GM21619 (cell line): ENCODE data around the gene DMKN.

Experiments
- ATAC-seq: cut with Tn5 transposase; IDR thresholded peaks from one replicate; pipeline ENCODE4 v1.9.1; 2021; ENCODE audit not compliant: unreplicated experiment

The DMKN gene

GRCh38 chr19:35513628-35514281, at the start of gene DMKN:
DMKN (minus strand) TSS chr19:35513649; CDS start chr19:35513475, 174 bp downstream.
- no peak for ATAC-seq

GRCh38 chr19:35562776-35563175, 49.3 kb upstream of the DMKN start:
- ATAC-seq: no peak

- ATAC-seq: no peak
These were observed 48.9 kb upstream of the DMKN start for GRCh38 chr19:35562336-35562735.

- ATAC-seq: no peak
These were observed 48.0 kb upstream of the DMKN start for GRCh38 chr19:35561436-35561835.

- ATAC-seq: no peak
These were observed 47.2 kb upstream of the DMKN start for GRCh38 chr19:35560677-35561076.

- ATAC-seq: no peak
These were observed 46.8 kb upstream of the DMKN start for GRCh38 chr19:35560271-35560670.

- no peak for ATAC-seq
These were observed 46.3 kb upstream of the DMKN start for GRCh38 chr19:35559781-35560180.

GRCh38 chr19:35559281-35559659, 45.8 kb upstream of the DMKN start:
- ATAC-seq: peak; percentile 70

- ATAC-seq: no peak
These were observed 45.2 kb upstream of the DMKN start for GRCh38 chr19:35558400-35559280.

- ATAC-seq: no peak
These were observed 44.3 kb upstream of the DMKN start for GRCh38 chr19:35557539-35558399.

- ATAC-seq: no peak
These were observed 43.5 kb upstream of the DMKN start for GRCh38 chr19:35556846-35557538.

- ATAC-seq: no peak
These were observed 42.7 kb upstream of the DMKN start for GRCh38 chr19:35556025-35556590.

- no peak for ATAC-seq
These were observed 42.0 kb upstream of the DMKN start for GRCh38 chr19:35555301-35556005.

GRCh38 chr19:35554076-35554475, 40.6 kb upstream of the DMKN start:
- ATAC-seq: no peak

- no peak for ATAC-seq
These were observed 40.0 kb upstream of the DMKN start for GRCh38 chr19:35553385-35554000.

- no peak for ATAC-seq
These were observed 39.3 kb upstream of the DMKN start for GRCh38 chr19:35552534-35553384.

GRCh38 chr19:35551091-35551810, 37.8 kb upstream of the DMKN start:
- ATAC-seq: no peak
